ENCODE measurements around the gene GALP. TPM values are rescaled to one million over a fixed set of nuclear protein-coding genes. Genes with fewer than 3 reads are reported as not detected.

GALP gene
- total and polyA plus RNA-seq, 10 donors: not detected

DNA sequence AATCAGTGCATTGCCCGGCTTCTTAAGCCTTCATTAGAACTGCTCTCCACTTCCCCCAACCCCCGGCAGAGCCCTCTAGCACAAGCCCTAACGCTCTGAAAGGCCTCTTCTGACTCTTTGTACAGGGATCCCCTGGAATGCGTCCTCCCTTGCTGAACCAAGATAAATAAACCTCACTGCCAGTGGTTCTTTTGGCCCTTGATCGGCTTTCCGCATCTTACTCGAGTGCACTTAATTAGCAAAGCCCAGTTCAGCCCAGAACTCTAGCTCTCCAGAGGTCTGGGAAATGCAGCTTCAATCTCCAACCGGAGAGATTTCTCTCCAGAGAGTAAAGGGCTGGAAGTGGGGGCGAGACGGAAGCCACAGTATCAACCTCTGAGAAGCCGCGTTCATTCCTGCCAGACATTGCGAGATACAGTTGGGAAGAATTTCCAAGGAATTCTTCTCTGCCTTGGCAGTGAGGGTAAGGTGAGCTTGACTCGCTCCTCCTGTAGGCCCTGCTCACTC, 43.4 kb upstream of the GALP start:
- Histone ChIP-seq H3K36me3 (no peaks in the 10 kb centered on the region), H3K27me3 (replicated peaks in 1 of 7) (no peaks in the 10 kb centered on the region), H3K9me3 (no peaks in the 10 kb centered on the region), H3K4me3 (no peak overlapping the region), H3K27ac (peak overlapping the region in 7 of 8 donors; percentile 14 to 75 (median 67)), H3K4me1 (peaks cover 0 to 31% (median 6%) of the 10 kb centered on the region in 6 donors)
- WGBS, 5 donors: 72 to 81% (median 76%) methylated on average over 14 of the region's 14 CpGs
- no peak for TF ChIP-seq POLR2AphosphoS5 (IDR thresholded peaks at IDR 0.05)
- TF ChIP-seq, protein P1, sequence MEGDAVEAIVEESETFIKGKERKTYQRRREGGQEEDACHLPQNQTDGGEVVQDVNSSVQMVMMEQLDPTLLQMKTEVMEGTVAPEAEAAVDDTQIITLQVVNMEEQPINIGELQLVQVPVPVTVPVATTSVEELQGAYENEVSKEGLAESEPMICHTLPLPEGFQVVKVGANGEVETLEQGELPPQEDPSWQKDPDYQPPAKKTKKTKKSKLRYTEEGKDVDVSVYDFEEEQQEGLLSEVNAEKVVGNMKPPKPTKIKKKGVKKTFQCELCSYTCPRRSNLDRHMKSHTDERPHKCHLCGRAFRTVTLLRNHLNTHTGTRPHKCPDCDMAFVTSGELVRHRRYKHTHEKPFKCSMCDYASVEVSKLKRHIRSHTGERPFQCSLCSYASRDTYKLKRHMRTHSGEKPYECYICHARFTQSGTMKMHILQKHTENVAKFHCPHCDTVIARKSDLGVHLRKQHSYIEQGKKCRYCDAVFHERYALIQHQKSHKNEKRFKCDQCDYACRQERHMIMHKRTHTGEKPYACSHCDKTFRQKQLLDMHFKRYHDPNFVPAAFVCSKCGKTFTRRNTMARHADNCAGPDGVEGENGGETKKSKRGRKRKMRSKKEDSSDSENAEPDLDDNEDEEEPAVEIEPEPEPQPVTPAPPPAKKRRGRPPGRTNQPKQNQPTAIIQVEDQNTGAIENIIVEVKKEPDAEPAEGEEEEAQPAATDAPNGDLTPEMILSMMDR (IDR thresholded peaks at IDR 0.05 in 8 of 11, conservative IDR thresholded peaks at IDR 0.05 in 3 of 11): no peak
- TF ChIP-seq POLR2A (IDR thresholded peaks at IDR 0.05): no peak
- intact Hi-C loops (cut with DNase I; ENCODE audit: low total_unique reads): no loop called here
- DNase-seq: no peak

DNA sequence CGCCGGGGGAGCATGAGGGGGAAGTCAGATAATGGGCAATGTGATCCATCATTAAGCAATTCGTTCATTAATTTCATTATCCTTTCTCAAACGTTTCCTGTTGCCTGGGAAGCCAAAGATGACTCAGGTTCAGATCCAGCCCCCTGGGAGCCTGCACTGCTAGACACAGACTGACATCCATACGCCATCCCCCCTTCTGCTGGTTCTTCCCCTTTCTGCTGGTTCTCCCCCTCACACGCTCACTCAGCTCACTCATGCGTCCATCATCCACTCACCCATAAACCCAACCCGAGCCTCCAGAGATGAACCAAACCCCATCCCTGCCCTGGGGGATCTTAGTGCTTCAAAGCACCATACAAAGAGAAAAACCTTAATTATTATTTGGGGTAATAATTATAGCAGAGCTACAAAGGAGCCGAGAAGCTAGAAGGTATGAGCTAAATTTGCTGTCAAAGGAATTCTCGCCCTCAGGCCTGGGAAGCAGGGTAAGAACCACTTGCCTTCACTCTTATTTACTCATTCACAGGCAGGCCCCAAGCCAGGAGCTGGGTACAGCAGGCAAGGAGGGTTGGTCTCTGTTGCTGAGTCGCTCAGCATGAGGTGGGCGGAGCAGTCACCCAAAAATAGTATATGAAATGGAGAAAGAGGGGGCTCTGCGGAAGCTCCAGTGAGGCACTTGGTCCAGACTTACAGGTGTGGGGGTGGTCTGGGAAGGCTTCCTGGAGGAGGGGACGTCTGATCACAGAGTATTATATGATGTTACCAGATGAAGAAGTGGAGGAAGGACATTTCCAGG, 41.8 kb upstream of the GALP start:
- no peaks in the 10 kb centered on the region for H3K27me3 ChIP-seq (replicated peaks in 1 of 7)
- TF ChIP-seq, protein P1 (IDR thresholded peaks at IDR 0.05 in 8 of 11, conservative IDR thresholded peaks at IDR 0.05 in 3 of 11): no peak
- TF ChIP-seq POLR2AphosphoS5 (IDR thresholded peaks at IDR 0.05) (no peak), POLR2A (IDR thresholded peaks at IDR 0.05) (no peak)
- WGBS, 5 donors: 52 to 71% (median 57%) methylated on average over 14 of the region's 14 CpGs
- no peak overlapping the region for H3K4me3 ChIP-seq
- no peaks in the 10 kb centered on the region for H3K36me3 ChIP-seq
- H3K9me3 ChIP-seq: no peaks in the 10 kb centered on the region
- intact Hi-C loops (cut with DNase I; ENCODE audit: low total_unique reads): no loop called here
- H3K27ac ChIP-seq: peak overlapping the region in 4 of 8 donors; percentile 15 to 64 (median 47)
- no peak for DNase-seq
- H3K4me1 ChIP-seq: peaks cover 0 to 46% (median 13%) of the 10 kb centered on the region in 6 donors

DNA sequence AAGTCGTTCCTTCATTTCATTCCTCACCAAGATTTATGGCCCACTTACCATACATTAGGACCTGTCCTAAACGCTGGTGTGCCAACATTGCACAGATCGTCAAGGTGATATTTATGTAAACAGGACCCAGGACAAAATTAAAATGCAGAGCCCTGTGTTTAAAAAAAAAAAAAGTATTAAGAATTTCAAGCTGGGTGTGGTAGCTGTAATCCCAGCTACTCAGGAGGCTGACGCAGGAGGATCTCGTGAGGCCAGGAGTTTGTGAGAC, 41.2 kb upstream of the GALP start:
- 72 to 78% (median 76%) methylated on average over 5 of the region's 5 CpGs for WGBS, 5 donors

DNA sequence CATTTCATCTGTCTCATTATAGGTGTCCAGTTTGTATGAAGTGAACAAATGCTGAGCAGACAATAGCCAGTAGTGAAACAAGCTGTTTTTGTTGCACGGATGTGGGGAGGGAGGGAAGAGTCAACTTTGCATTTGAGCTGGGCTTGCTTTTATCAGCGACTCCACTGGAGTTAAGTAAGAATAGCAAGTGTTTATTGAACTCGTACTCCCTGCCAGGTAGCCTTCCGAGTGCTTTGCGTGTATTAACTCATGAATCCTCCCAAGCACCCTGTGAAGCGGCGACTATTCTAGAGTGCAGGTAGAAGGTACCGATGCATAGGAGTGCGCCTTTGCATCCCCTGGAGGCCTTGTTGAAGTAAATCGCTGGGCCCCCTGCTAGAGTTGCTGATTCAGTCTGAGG, 39.4 kb upstream of the GALP start:
- WGBS, 5 donors: 83 to 89% (median 87%) methylated on average over 10 of the region's 10 CpGs
- Histone ChIP-seq H3K36me3 (no peaks in the 10 kb centered on the region), H3K4me1 (peaks cover 4 to 60% (median 25%) of the 10 kb centered on the region in 6 donors), H3K9me3 (no peaks in the 10 kb centered on the region), H3K27me3 (replicated peaks in 1 of 7) (no peaks in the 10 kb centered on the region), H3K4me3 (no peak overlapping the region), H3K27ac (peak overlapping the region in 1 of 8 donors; percentile 93)
- TF ChIP-seq POLR2A (IDR thresholded peaks at IDR 0.05) (no peak), POLR2AphosphoS5 (IDR thresholded peaks at IDR 0.05) (no peak)
- TF ChIP-seq, protein P1 (IDR thresholded peaks at IDR 0.05 in 8 of 11, conservative IDR thresholded peaks at IDR 0.05 in 3 of 11): no peak
- intact Hi-C loops (cut with DNase I; ENCODE audit: low total_unique reads): no loop called here
- DNase-seq: no peak

More for the DNA sequence above, 41.2 kb upstream of the GALP start:
- Histone ChIP-seq H3K36me3 (no peaks in the 10 kb centered on the region), H3K27ac (peak overlapping the region in 3 of 8 donors; percentile 41 to 64 (median 53)), H3K27me3 (replicated peaks in 1 of 7) (no peaks in the 10 kb centered on the region), H3K4me1 (peaks cover 0 to 51% (median 16%) of the 10 kb centered on the region in 6 donors), H3K9me3 (no peaks in the 10 kb centered on the region), H3K4me3 (no peak overlapping the region)
- DNase-seq: no peak
- intact Hi-C loops (cut with DNase I; ENCODE audit: low total_unique reads): no loop called here
- TF ChIP-seq POLR2A (IDR thresholded peaks at IDR 0.05) (no peak), POLR2AphosphoS5 (IDR thresholded peaks at IDR 0.05) (no peak)
- TF ChIP-seq, protein P1 (IDR thresholded peaks at IDR 0.05 in 8 of 11, conservative IDR thresholded peaks at IDR 0.05 in 3 of 11): no peak

Data from spleen (tissue), 11 donors.